H9 (cell line): ENCODE results near the gene NOL9. TPM values are rescaled to one million over a fixed set of nuclear protein-coding genes. Genes with fewer than 3 reads are reported as not detected.
A peak's percentile ranks its signal among the peaks of the same experiment; 100 is the strongest.

ENCODE experiments used
- DNase-seq: peaks from one replicate; pipeline ENCODE4 v3.0.0-alpha.2; 2017
- H2AFZ ChIP-seq: one replicate; pipeline ENCODE4 v1.6.1; 2013; ENCODE audit warnings: mild to moderate bottlenecking, low read length, control low read depth, moderate library complexity
- H2AK5ac ChIP-seq: 2 replicates; pipeline ENCODE4 v1.6.1; 2013; ENCODE audit warnings: low read length, control low read depth, mixed read lengths; ENCODE audit not compliant: insufficient read length
- H2BK120ac ChIP-seq: one replicate; pipeline ENCODE4 v1.6.1; 2013; ENCODE audit warnings: low read depth, mild to moderate bottlenecking, low read length, control low read depth, inconsistent platforms; ENCODE audit not compliant: poor library complexity, severe bottlenecking
- H2BK12ac ChIP-seq: 2 replicates; pipeline ENCODE4 v1.6.1; 2013; ENCODE audit warnings: low read length, control low read depth, mixed read lengths, low read depth; ENCODE audit not compliant: insufficient read length
- H2BK15ac ChIP-seq: 2 replicates; pipeline ENCODE4 v1.6.1; 2013; ENCODE audit warnings: low read depth, low read length, control low read depth
- H2BK20ac ChIP-seq: one replicate; pipeline ENCODE4 v1.6.1; 2013; ENCODE audit warnings: low read depth, mild to moderate bottlenecking, low read length, control low read depth, inconsistent platforms; ENCODE audit not compliant: poor library complexity, severe bottlenecking
- H2BK5ac ChIP-seq: 2 replicates; pipeline ENCODE4 v1.6.1; 2013; ENCODE audit warnings: low read length, control low read depth, mixed read lengths; ENCODE audit not compliant: insufficient read length
- H3K14ac ChIP-seq: 2 replicates; pipeline ENCODE4 v1.6.1; 2013; ENCODE audit warnings: low read length, control low read depth; ENCODE audit not compliant: insufficient read depth
- H3K18ac ChIP-seq: 2 replicates; pipeline ENCODE4 v1.6.1; 2013; ENCODE audit warnings: low read depth, mild to moderate bottlenecking, mixed read lengths, low read length, control low read depth; ENCODE audit not compliant: insufficient read length
- H3K23ac ChIP-seq: 2 replicates; pipeline ENCODE4 v1.6.1; 2013; ENCODE audit warnings: low read length, control low read depth, mixed read lengths, low read depth; ENCODE audit not compliant: insufficient read length
- H3K23me2 ChIP-seq: 2 replicates; pipeline ENCODE4 v1.6.1; 2013; ENCODE audit warnings: low read depth, mild to moderate bottlenecking, mixed read lengths, low read length, control low read depth; ENCODE audit not compliant: insufficient read length, poor library complexity, severe bottlenecking
- H3K27ac ChIP-seq: 2 replicates; pipeline ENCODE4 v1.5.1; 2013; ENCODE audit warnings: low read length, control low read depth, mixed read lengths, low read depth; ENCODE audit not compliant: insufficient read length
- H3K27me3 ChIP-seq: 2 replicates; pipeline ENCODE4 v1.6.1; 2013; ENCODE audit warnings: low read length, control low read depth, inconsistent platforms; ENCODE audit not compliant: insufficient read depth
- H3K4ac ChIP-seq: 2 replicates; pipeline ENCODE4 v1.6.1; 2013; ENCODE audit warnings: low read depth, mild to moderate bottlenecking, control low read depth, inconsistent platforms, low read length, moderate library complexity
- H3K4me1 ChIP-seq: 2 replicates; pipeline ENCODE4 v1.6.1; 2013; ENCODE audit warnings: low read length, control low read depth, inconsistent platforms; ENCODE audit not compliant: insufficient read depth
- H3K4me2 ChIP-seq: 2 replicates; pipeline ENCODE4 v1.6.1; 2013; ENCODE audit warnings: low read length, control low read depth, mixed read lengths; ENCODE audit not compliant: insufficient read length, insufficient read depth
- H3K56ac ChIP-seq: 2 replicates; pipeline ENCODE4 v1.6.1; 2013; ENCODE audit warnings: low read depth, mild to moderate bottlenecking, mixed read lengths, low read length, control low read depth; ENCODE audit not compliant: insufficient read length
- H3K79me1 ChIP-seq: 2 replicates; pipeline ENCODE4 v1.6.1; 2013; ENCODE audit warnings: low read depth, mild to moderate bottlenecking, moderate library complexity, low read length, control low read depth, inconsistent platforms; ENCODE audit not compliant: insufficient read depth, poor library complexity, severe bottlenecking
- H3K79me2 ChIP-seq: 2 replicates; pipeline ENCODE4 v1.6.1; 2013; ENCODE audit warnings: low read length, control low read depth, inconsistent platforms; ENCODE audit not compliant: insufficient read depth
- H3K9ac ChIP-seq: 2 replicates; pipeline ENCODE4 v1.6.1; 2013; ENCODE audit warnings: low read length, control low read depth, mixed read lengths; ENCODE audit not compliant: insufficient read length; ENCODE audit errors: extremely low read depth
- H3K9me3 ChIP-seq: one replicate; pipeline ENCODE4 v1.6.1; 2013; ENCODE audit warnings: low read depth, low read length, inconsistent platforms; ENCODE audit not compliant: control insufficient read depth
- H3T11ph ChIP-seq: one replicate; pipeline ENCODE4 v1.6.1; 2013; ENCODE audit warnings: mild to moderate bottlenecking, low read length, control low read depth, inconsistent platforms
- H4K20me1 ChIP-seq: one replicate; pipeline ENCODE4 v1.6.1; 2013; ENCODE audit not compliant: control insufficient read depth, insufficient read length, insufficient read depth
- H4K5ac ChIP-seq: 2 replicates; pipeline ENCODE4 v1.6.1; 2013; ENCODE audit warnings: low read depth, mild to moderate bottlenecking, mixed read lengths, low read length, control low read depth; ENCODE audit not compliant: insufficient read length
- H4K8ac ChIP-seq: replicated peaks from 2 replicates; pipeline ENCODE4 v1.6.1; 2013; ENCODE audit warnings: low read length, control low read depth, mixed read lengths, low read depth; ENCODE audit not compliant: insufficient read length
- H4K91ac ChIP-seq: 2 replicates; pipeline ENCODE4 v1.6.1; 2013; ENCODE audit warnings: low read depth, mild to moderate bottlenecking, moderate library complexity, mixed read lengths, low read length, control low read depth; ENCODE audit not compliant: insufficient read length
- H3K27ac Mint-ChIP-seq, 3 experiments: 2 replicates in 2 of 3; 3 replicates in 1 of 3; pipeline ENCODE4 v1.8.0; 2020 to 2021; ENCODE audit warnings: mixed read lengths in 3 of 3, mild to moderate bottlenecking in 1 of 3, moderate library complexity in 1 of 3
- H3K27me3 Mint-ChIP-seq: 2 replicates; pipeline ENCODE4 v1.8.0; 2021; ENCODE audit warnings: low read depth, mild to moderate bottlenecking, moderate library complexity, mixed read lengths
- H3K36me3 Mint-ChIP-seq, 3 experiments: 2 replicates in 2 of 3; 3 replicates in 1 of 3; pipeline ENCODE4 v1.8.0; 2020 to 2021; ENCODE audit warnings: low read depth in 3 of 3, mixed read lengths in 3 of 3; ENCODE audit not compliant: insufficient read depth in 1 of 3
- H3K4me1 Mint-ChIP-seq, 2 experiments: 2 replicates each; pipeline ENCODE4 v1.8.0; 2020; ENCODE audit warnings: mixed read lengths in 2 of 2
- H3K4me3 Mint-ChIP-seq, 2 experiments: 2 replicates in 1 of 2; 3 replicates in 1 of 2; pipeline ENCODE4 v1.8.0; 2020 to 2021; ENCODE audit warnings: mild to moderate bottlenecking in 2 of 2, mixed read lengths in 2 of 2, moderate library complexity in 1 of 2
- H3K9me3 Mint-ChIP-seq, 2 experiments: 2 replicates in 1 of 2; 3 replicates in 1 of 2; pipeline ENCODE4 v1.8.0; 2020; ENCODE audit warnings: mild to moderate bottlenecking in 2 of 2, mixed read lengths in 2 of 2, moderate library complexity in 1 of 2
- WGBS: extraction: QIAGEN DNeasy Blood & Tissue Kit; methylation state at CpG from one replicate; pipeline ENCODE4 v1.1.7; 2013; ENCODE audit warnings: missing lambda C conversion rate, low lambda C conversion rate, mixed read lengths; ENCODE audit not compliant: insufficient read length; ENCODE audit errors: extremely low coverage; 5-methylcytosine and 5-hydroxymethylcytosine counted together
- long read RNA-seq: library from polyadenylated mRNA; unstranded; transcript quantifications from one replicate; pipeline ENCODE4 v2.0.0, GENCODE V29; 2020
- total RNA-seq: library from RNA; stranded (reverse); gene quantifications from 2 replicates; pipeline ENCODE4 v1.2.1, GENCODE V29; 2021
- TF ChIP-seq, protein P1 (sequence below): fragments of 200-600 bp; sonication (generic); conservative IDR thresholded peaks from 3 replicates; pipeline ENCODE4 v1.8.0; 2021; ENCODE audit warnings: antibody characterized with exemption, mild to moderate bottlenecking

Gene NOL9
- total RNA-seq = 49.4 and 50.4 TPM in 2 replicates
- long read RNA-seq, full-length matches to known transcripts = 3 of 8 reads
- long read RNA-seq, partial matches to known transcripts = 0 of 8 reads
- long read RNA-seq, other reads (novel, unspliced or antisense) = 5 of 8 reads

DNA sequence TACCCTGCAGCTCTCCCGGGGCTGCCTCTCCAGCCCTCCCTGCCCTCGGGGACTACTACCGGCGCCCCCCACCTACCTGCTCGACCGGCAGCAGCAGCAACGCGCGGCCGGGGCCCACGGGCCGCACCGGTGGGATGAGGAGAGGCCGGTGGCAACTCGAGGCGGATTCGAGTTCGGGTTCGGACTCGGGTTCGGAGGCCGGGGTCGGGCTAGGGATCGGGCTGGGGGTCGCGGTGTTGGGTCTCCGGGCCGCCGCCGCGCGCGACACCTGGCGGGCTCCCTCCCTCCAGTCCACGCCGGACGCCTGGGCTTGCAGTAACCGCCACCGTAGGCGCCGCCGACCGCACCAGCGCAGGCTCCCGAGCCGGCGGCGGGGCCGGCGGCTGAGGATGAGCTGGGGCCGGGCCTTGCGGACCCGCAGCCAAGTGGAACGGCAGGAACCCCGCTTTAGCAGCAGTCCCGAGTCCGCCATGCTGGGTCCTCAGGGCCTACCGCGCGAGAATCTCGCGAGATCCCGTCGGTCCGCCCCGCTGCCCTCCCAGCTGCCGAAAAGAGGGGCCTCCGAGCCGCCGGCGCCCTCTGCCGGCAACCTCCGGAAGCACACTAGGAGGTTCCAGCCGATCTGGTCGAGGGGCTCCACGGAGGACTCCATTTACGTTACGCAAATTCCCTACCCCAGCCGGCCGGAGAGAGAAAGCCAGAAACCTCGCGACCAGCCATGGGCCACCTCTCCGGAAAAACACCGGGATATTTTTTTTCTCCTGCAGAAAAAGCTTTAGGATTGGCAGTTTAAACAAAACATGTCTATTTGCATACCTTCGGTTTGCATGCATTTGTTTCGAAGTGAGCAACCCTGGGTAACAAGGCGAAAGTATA is at the start of gene NOL9:
Gene NOL9, minus strand, starts transcription at position 483 of the 876 bp plus-strand sequence. Its CDS starts 11 bp downstream, at position 472.
- H3K4me1 Mint-ChIP-seq = peaks cover 9 to 12% of the 10 kb centered on the region in 2 experiments
- no peak within 1 kb of the TSS for H3K18ac ChIP-seq
- H2BK15ac ChIP-seq = no peak within 1 kb of the TSS
- H4K20me1 ChIP-seq = no peaks in the 10 kb centered on the region
- no peak within 1 kb of the TSS for H4K8ac ChIP-seq
- no peak within 1 kb of the TSS for H3T11ph ChIP-seq
- peaks cover 9 to 19% (median 16%) of the 10 kb centered on the region in 3 experiments; a peak in 6 of 7 replicates for H3K36me3 Mint-ChIP-seq
- no peaks in the 10 kb centered on the region for H3K27me3 ChIP-seq
- DNase-seq = peak; percentile 96
- no peaks in the 10 kb centered on the region for H3K9me3 ChIP-seq
- H2AK5ac ChIP-seq = no peak within 1 kb of the TSS
- no peak within 1 kb of the TSS for H4K91ac ChIP-seq
- H3K27ac Mint-ChIP-seq = 0 out of 7 replicates have a peak within 1 kb of the TSS, but pooled peaks of 1 of the 3 experiments have one; percentile 64
- H2BK120ac ChIP-seq = no peak within 1 kb of the TSS
- H2BK5ac ChIP-seq = no peak within 1 kb of the TSS
- H3K27ac ChIP-seq = no peak within 1 kb of the TSS
- no CpG with 5 or more reads among the region's 87 CpGs for WGBS
- H3K14ac ChIP-seq = peak within 1 kb of the TSS; percentile 84
- no peaks in the 10 kb centered on the region for H3K27me3 Mint-ChIP-seq
- H4K5ac ChIP-seq = no peak within 1 kb of the TSS
- H3K4ac ChIP-seq = no peak within 1 kb of the TSS
- H3K23ac ChIP-seq = no peak within 1 kb of the TSS
- H3K4me1 ChIP-seq = 0 out of 2 replicates have a peak, but pooled peaks cover 2% of the 10 kb centered on the region
- no peak within 1 kb of the TSS for H3K56ac ChIP-seq
- no peak within 1 kb of the TSS for H2BK12ac ChIP-seq
- H3K79me1 ChIP-seq = peaks cover 6% of the 10 kb centered on the region
- H2AFZ ChIP-seq = peak within 1 kb of the TSS; percentile 78
- peaks cover 6% of the 10 kb centered on the region for H3K23me2 ChIP-seq
- H3K4me3 Mint-ChIP-seq = peak within 1 kb of the TSS; percentile 80 to 90
- no peaks in the 10 kb centered on the region for H3K9me3 Mint-ChIP-seq
- TF ChIP-seq, protein P1, sequence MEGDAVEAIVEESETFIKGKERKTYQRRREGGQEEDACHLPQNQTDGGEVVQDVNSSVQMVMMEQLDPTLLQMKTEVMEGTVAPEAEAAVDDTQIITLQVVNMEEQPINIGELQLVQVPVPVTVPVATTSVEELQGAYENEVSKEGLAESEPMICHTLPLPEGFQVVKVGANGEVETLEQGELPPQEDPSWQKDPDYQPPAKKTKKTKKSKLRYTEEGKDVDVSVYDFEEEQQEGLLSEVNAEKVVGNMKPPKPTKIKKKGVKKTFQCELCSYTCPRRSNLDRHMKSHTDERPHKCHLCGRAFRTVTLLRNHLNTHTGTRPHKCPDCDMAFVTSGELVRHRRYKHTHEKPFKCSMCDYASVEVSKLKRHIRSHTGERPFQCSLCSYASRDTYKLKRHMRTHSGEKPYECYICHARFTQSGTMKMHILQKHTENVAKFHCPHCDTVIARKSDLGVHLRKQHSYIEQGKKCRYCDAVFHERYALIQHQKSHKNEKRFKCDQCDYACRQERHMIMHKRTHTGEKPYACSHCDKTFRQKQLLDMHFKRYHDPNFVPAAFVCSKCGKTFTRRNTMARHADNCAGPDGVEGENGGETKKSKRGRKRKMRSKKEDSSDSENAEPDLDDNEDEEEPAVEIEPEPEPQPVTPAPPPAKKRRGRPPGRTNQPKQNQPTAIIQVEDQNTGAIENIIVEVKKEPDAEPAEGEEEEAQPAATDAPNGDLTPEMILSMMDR = peak; percentile 97
- peak within 1 kb of the TSS; percentile 81 for H3K9ac ChIP-seq
- peaks cover 7% of the 10 kb centered on the region; the same call in 1 of the 2 replicates for H3K79me2 ChIP-seq
- H3K4me2 ChIP-seq = peak within 1 kb of the TSS; percentile 91
- H2BK20ac ChIP-seq = no peak within 1 kb of the TSS
